Mesenchymal stem cell (in vitro differentiated cells and primary cell): ENCODE measurements around the gene CNTRL.

Source experiments
- DNase-seq: peaks from one replicate; pipeline ENCODE4 v3.0.0-alpha.2; 2013
- H2AFZ ChIP-seq: one replicate; pipeline ENCODE4 v1.6.1; 2013; ENCODE audit warnings: low read depth, mild to moderate bottlenecking, control low read depth, inconsistent platforms, low read length, moderate library complexity
- H2AK5ac ChIP-seq: 2 replicates; pipeline ENCODE4 v1.6.1; 2013; ENCODE audit warnings: low read length, moderate library complexity, mild to moderate bottlenecking, inconsistent platforms; ENCODE audit not compliant: severe bottlenecking
- H2BK120ac ChIP-seq: one replicate; pipeline ENCODE4 v1.6.1; 2013; ENCODE audit warnings: low read depth, mild to moderate bottlenecking, inconsistent platforms, low read length, moderate library complexity
- H2BK12ac ChIP-seq, 2 experiments: one replicate each; pipeline ENCODE4 v1.6.1; 2013; ENCODE audit warnings: inconsistent platforms in 2 of 2, low read length in 2 of 2, mild to moderate bottlenecking in 2 of 2, moderate library complexity in 2 of 2, control low read depth in 1 of 2
- H2BK15ac ChIP-seq: one replicate; pipeline ENCODE4 v1.6.1; 2013; ENCODE audit warnings: mild to moderate bottlenecking, low read depth, inconsistent platforms; ENCODE audit not compliant: poor library complexity, severe bottlenecking
- H2BK5ac ChIP-seq: 2 replicates; pipeline ENCODE4 v1.6.1; 2013; ENCODE audit warnings: low read depth, mild to moderate bottlenecking, low read length, control low read depth, inconsistent platforms; ENCODE audit not compliant: poor library complexity, severe bottlenecking
- H3K14ac ChIP-seq, 2 experiments: one replicate each; pipeline ENCODE4 v1.6.1; 2013; ENCODE audit warnings: inconsistent platforms in 2 of 2, low read length in 2 of 2, control low read depth in 1 of 2, mild to moderate bottlenecking in 1 of 2, moderate library complexity in 1 of 2
- H3K18ac ChIP-seq, 2 experiments: one replicate each; pipeline ENCODE4 v1.6.1; 2013; ENCODE audit warnings: inconsistent platforms in 2 of 2, low read length in 2 of 2, control low read depth in 1 of 2, low read depth in 1 of 2, mild to moderate bottlenecking in 1 of 2
- H3K23ac ChIP-seq, 2 experiments: one replicate each; pipeline ENCODE4 v1.6.1; 2013; ENCODE audit warnings: inconsistent platforms in 2 of 2, low read length in 2 of 2, mild to moderate bottlenecking in 2 of 2, moderate library complexity in 2 of 2, control low read depth in 1 of 2
- H3K27ac ChIP-seq: 2 replicates; pipeline ENCODE4 v1.5.1; 2013; ENCODE audit warnings: mild to moderate bottlenecking, moderate library complexity, low read length, control low read depth, inconsistent platforms; ENCODE audit not compliant: poor library complexity, severe bottlenecking
- H3K27me3 ChIP-seq, 2 experiments: 2 replicates each; pipeline versions ENCODE4 v1.6.1 to v1.7.0; 2013; ENCODE audit warnings: low read length in 2 of 2, mild to moderate bottlenecking in 2 of 2, moderate library complexity in 2 of 2, control low read depth in 1 of 2, inconsistent platforms in 1 of 2; ENCODE audit not compliant: control insufficient read depth in 1 of 2, insufficient read depth in 1 of 2
- H3K36me3 ChIP-seq, 2 experiments: 2 replicates each; pipeline versions ENCODE4 v1.6.1 to v1.7.0; 2013; ENCODE audit warnings: low read length in 2 of 2, control low read depth in 1 of 2, inconsistent platforms in 1 of 2, low read depth in 1 of 2, mild to moderate bottlenecking in 1 of 2; ENCODE audit not compliant: insufficient read depth in 2 of 2, control insufficient read depth in 1 of 2
- H3K4ac ChIP-seq, 2 experiments: one replicate each; pipeline ENCODE4 v1.6.1; 2013; ENCODE audit warnings: inconsistent platforms in 2 of 2, low read length in 2 of 2, mild to moderate bottlenecking in 2 of 2, moderate library complexity in 2 of 2, control low read depth in 1 of 2, low read depth in 1 of 2
- H3K4me1 ChIP-seq: 2 replicates; pipeline ENCODE4 v1.6.1; 2013; ENCODE audit warnings: low read depth, low read length, control low read depth; ENCODE audit not compliant: control insufficient read depth, insufficient read depth
- H3K4me2 ChIP-seq: 2 replicates; pipeline ENCODE4 v1.6.1; 2013; ENCODE audit warnings: low read length, mild to moderate bottlenecking, inconsistent platforms; ENCODE audit not compliant: poor library complexity, severe bottlenecking
- H3K4me3 ChIP-seq, 2 experiments: 2 replicates each; pipeline versions ENCODE4 v1.5.1 to v1.7.0; 2013; ENCODE audit warnings: low read length in 2 of 2, mild to moderate bottlenecking in 2 of 2, control low read depth in 1 of 2, low read depth in 1 of 2; ENCODE audit not compliant: insufficient read depth in 1 of 2
- H3K79me1 ChIP-seq: replicated peaks from 2 replicates; pipeline ENCODE4 v1.6.1; 2013; ENCODE audit warnings: mild to moderate bottlenecking, control low read depth, low read length, inconsistent platforms; ENCODE audit not compliant: poor library complexity, severe bottlenecking
- H3K9ac ChIP-seq: 2 replicates; pipeline ENCODE4 v1.7.0; 2013; ENCODE audit warnings: mild to moderate bottlenecking, low read length, moderate library complexity
- H3K9me3 ChIP-seq: 2 replicates; pipeline ENCODE4 v1.7.0; 2013; ENCODE audit warnings: mild to moderate bottlenecking, low read length; ENCODE audit not compliant: control insufficient read depth
- H4K8ac ChIP-seq: one replicate; pipeline ENCODE4 v1.6.1; 2013; ENCODE audit warnings: inconsistent platforms, mild to moderate bottlenecking, low read length, moderate library complexity
- H4K91ac ChIP-seq: one replicate; pipeline ENCODE4 v1.6.1; 2013; ENCODE audit warnings: mild to moderate bottlenecking, low read length, inconsistent platforms
- WGBS: methylation state at CpG from one replicate; pipeline ENCODE4 v1.1.7; 2013; ENCODE audit warnings: mixed read lengths; 5-methylcytosine and 5-hydroxymethylcytosine counted together

CNTRL gene

DNA sequence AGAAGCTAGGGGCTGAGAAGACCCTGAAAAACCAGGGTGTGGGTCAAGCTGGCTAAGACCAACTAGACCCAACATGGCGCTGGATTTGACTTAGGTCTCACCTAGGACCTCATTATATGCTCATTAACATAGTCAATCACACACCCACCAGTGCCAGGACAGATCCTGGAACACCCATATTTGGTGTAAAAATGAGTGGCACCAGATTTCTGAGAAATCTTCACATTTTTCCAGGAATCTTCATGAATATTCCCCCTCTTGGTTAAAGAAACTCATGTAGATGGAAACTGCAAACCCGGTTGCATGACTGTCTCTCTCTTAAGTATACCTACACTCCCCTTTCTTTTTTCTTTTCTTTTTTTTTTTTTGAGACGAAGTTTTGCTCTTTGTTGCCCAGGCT, 144.8 kb downstream of the CNTRL start:
- Histone ChIP-seq H2BK15ac (no peak overlapping the region), H3K23ac (no peak overlapping the region), H3K36me3 (peaks cover 0 to 6% of the 10 kb centered on the region in 2 experiments), H3K9me3 (no peaks in the 10 kb centered on the region), H3K27me3 (no peaks in the 10 kb centered on the region), H2BK120ac (no peak overlapping the region), H3K4me2 (no peak overlapping the region), H3K79me1 (no peaks in the 10 kb centered on the region), H2AFZ (no peak overlapping the region), H3K4me1 (peaks cover 1% of the 10 kb centered on the region), H3K14ac (no peak overlapping the region), H3K4me3 (no peak overlapping the region), H2BK5ac (no peak overlapping the region), H3K9ac (no peak overlapping the region), H3K27ac (no peak overlapping the region), H4K91ac (no peak overlapping the region), H3K18ac (no peak overlapping the region), H3K4ac (no peak overlapping the region), H2AK5ac (no peak overlapping the region), H4K8ac (no peak overlapping the region), H2BK12ac (no peak overlapping the region)
- no peak for DNase-seq
- 96% methylated on average over 3 of the region's 3 CpGs for WGBS

DNA sequence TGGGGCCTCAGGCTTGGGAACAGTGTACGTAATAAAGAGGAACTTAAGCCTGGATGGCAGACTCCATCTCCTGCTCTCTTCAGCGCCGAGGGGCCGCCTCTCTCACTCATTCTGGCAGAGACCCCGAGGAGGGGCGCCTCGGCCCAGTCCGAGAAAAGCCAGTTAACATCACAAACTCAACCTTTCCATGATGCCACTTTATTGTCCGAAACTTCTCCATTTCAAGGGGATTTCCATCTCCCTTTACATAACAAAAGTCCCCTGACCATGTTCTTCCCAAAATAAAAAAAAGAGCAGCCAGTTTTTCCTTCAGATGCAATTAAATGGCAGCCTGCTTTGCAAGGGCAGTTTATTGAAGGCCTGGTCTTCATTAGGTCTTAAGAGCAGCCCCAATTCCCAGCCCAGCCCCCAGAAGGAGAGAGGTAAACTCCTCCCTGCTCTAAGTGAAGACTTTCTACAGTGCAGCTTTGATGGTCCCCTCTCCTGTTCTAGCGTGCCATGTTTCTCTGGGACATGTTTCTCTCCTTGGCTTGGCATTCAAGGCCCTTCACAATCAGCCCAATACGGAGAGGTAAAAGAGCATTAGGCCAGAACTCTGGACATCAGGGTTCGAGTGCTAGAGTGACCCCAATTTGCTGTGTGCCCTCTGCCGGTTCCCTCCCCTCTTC, 146.4 kb downstream of the CNTRL start:
- Histone ChIP-seq H3K9me3 (no peaks in the 10 kb centered on the region), H2AK5ac (no peak overlapping the region), H4K8ac (peak overlapping the region; percentile 54), H3K4ac (no peak overlapping the region), H3K4me1 (peaks cover 1% of the 10 kb centered on the region), H2BK120ac (peak overlapping the region; percentile 34), H3K27me3 (no peaks in the 10 kb centered on the region), H3K27ac (no peak overlapping the region), H2BK15ac (peak overlapping the region; percentile 67), H3K18ac (peak overlapping the region in 1 of 2 experiments; percentile 62), H3K36me3 (peaks cover 0 to 6% of the 10 kb centered on the region in 2 experiments), H3K4me3 (no peak overlapping the region), H3K4me2 (no peak overlapping the region), H2BK5ac (no peak overlapping the region), H3K14ac (no peak overlapping the region), H4K91ac (no peak overlapping the region), H3K79me1 (no peaks in the 10 kb centered on the region), H2AFZ (no peak overlapping the region), H2BK12ac (no peak overlapping the region), H3K23ac (no peak overlapping the region), H3K9ac (peak overlapping the region; percentile 6)
- WGBS: 66% methylated on average over 12 of the region's 13 CpGs
- no peak for DNase-seq

DNA sequence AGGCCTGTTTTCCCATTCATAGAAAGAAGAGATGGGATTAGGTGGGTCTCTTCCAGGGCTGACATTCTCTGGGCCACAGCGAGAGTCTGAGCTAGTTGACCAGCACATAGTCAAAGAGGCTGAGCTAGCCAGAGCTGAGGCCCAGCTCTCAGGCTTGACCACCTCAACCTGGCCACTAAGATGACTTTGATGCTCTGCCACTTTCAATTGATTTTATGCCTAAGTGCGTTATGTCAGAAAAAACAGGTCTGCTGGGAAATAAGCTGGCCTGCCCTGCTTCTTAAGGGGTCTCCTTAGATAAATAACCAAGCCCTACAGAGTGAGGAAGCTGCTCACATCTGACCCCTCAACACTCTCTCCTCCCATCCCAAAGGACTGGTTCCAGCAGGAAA, 146.9 kb downstream of the CNTRL start:
- no peak overlapping the region for H3K27ac ChIP-seq
- WGBS: 93% methylated on average over 2 of the region's 2 CpGs
- H2AK5ac ChIP-seq: no peak overlapping the region
- no peak overlapping the region for H3K14ac ChIP-seq
- no peak overlapping the region for H3K4me3 ChIP-seq
- peak overlapping the region; percentile 67 for H2BK15ac ChIP-seq
- H3K79me1 ChIP-seq: no peaks in the 10 kb centered on the region
- H3K4ac ChIP-seq: no peak overlapping the region
- H3K9me3 ChIP-seq: no peaks in the 10 kb centered on the region
- no peaks in the 10 kb centered on the region for H3K27me3 ChIP-seq
- H2BK12ac ChIP-seq: no peak overlapping the region
- no peak overlapping the region for H2BK5ac ChIP-seq
- H3K4me1 ChIP-seq: peaks cover 1% of the 10 kb centered on the region
- H3K9ac ChIP-seq: no peak overlapping the region
- H4K8ac ChIP-seq: no peak overlapping the region
- H3K4me2 ChIP-seq: no peak overlapping the region
- peaks cover 0 to under 1% of the 10 kb centered on the region in 2 experiments for H3K36me3 ChIP-seq
- no peak overlapping the region for H4K91ac ChIP-seq
- peak overlapping the region; percentile 34 for H2BK120ac ChIP-seq
- DNase-seq: no peak
- H2AFZ ChIP-seq: no peak overlapping the region
- peak overlapping the region in 1 of 2 experiments; percentile 62 for H3K18ac ChIP-seq
- no peak overlapping the region for H3K23ac ChIP-seq

DNA sequence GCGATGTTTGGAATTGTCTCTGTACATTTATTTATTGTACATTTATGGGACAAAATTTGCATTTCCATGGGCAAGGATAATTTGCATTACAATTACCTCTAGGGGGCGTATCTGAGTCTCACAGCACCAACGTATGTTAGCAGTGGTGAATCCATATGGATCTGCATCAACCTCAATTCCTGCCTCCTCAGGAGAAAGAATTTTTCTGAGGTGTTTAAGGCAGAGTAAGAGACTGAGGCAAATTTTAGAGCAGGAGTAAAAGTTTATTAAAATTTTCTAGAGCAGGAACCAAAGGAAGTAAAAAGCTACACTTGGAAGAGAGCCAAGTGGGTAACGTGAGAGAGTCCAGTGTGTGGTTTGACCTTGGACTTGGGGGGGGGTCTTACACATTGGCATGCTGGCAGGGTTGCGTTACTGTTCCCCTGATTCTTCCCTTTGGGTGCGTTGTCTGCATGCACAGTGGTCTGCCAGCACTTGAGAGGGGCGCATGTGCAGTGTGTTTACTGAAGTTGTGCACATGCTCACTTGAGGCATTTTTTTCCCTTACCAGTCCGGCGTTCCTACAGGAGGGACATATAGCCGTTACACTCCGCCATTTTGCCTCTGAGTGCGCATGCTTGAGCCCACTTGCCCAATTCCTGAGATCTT, 147.9 kb downstream of the CNTRL start:
- Histone ChIP-seq H2BK120ac (no peak overlapping the region), H3K9me3 (no peaks in the 10 kb centered on the region), H3K18ac (no peak overlapping the region), H2AK5ac (no peak overlapping the region), H3K36me3 (no peaks in the 10 kb centered on the region), H3K4me3 (no peak overlapping the region), H2BK15ac (no peak overlapping the region), H3K14ac (no peak overlapping the region), H3K23ac (no peak overlapping the region), H3K4me2 (no peak overlapping the region), H3K9ac (no peak overlapping the region), H3K4ac (no peak overlapping the region), H3K27ac (no peak overlapping the region), H2AFZ (no peak overlapping the region), H4K8ac (no peak overlapping the region), H2BK5ac (no peak overlapping the region), H3K4me1 (peaks cover 1% of the 10 kb centered on the region), H2BK12ac (peak overlapping the region in 1 of 2 experiments; percentile 10), H3K79me1 (no peaks in the 10 kb centered on the region), H4K91ac (no peak overlapping the region), H3K27me3 (no peaks in the 10 kb centered on the region)
- peak; percentile 54 for DNase-seq
- WGBS: 73% methylated on average over 12 of the region's 12 CpGs
